Measurements from ENCODE around the gene BRAF.

GRCh38 chr7:140672382-140673062, 252.2 kb downstream of the BRAF start, which contains the start of gene ADCK2:
- TF ChIP-seq CTCF (IDR thresholded peaks at IDR 0.05) (no peak), POLR2A (IDR thresholded peaks at IDR 0.05) (peak; percentile 61)

All from prostate gland (tissue), 2 donors.